Panc1 (cell line): ENCODE data around the gene TMEM127. TPM values are rescaled to one million over a fixed set of nuclear protein-coding genes. Genes with fewer than 3 reads are reported as not detected.

ENCODE experiments used
- ATAC-seq: fragments of 200-7000 bp; cut with Tn5 transposase; 2 replicates; pipeline ENCODE4 v1.9.1; 2020; ENCODE audit warnings: mild to moderate bottlenecking, moderate library complexity
- BruUV-seq: library from RNA; stranded (reverse); fragments of 400-500 nt; replicated peaks from 2 replicates; lab custom pipeline; 2021; lab: Mats Ljungman, UMichigan
- CTCF ChIA-PET: fragments of 300-600 bp; sonication (Branson Sonifier 250); formaldehyde crosslinking; loops from one replicate; lab custom pipeline; 2022; ENCODE audit warnings: antibody characterized with exemption; lab: Charles Lee
- POLR2A ChIA-PET: fragments of 300-600 bp; sonication (Branson Sonifier 250); formaldehyde crosslinking; loops from one replicate; lab custom pipeline; 2022; ENCODE audit warnings: antibody characterized with exemption; lab: Charles Lee
- DNase-seq: peaks from one replicate; pipeline ENCODE4 v3.0.0-alpha.2; 2010; ENCODE audit warnings: low read depth, low spot score
- H3K27ac ChIP-seq: 2 replicates; pipeline ENCODE4 v1.5.1; 2011; ENCODE audit warnings: mild to moderate bottlenecking, low read length, inconsistent platforms
- H3K27me3 ChIP-seq: fragments of 200-500 bp; sonication (Bioruptor generic); 2 replicates; pipeline ENCODE4 v1.6.0; 2014; ENCODE audit warnings: low read length, inconsistent platforms; ENCODE audit not compliant: control insufficient read depth, insufficient read depth
- H3K36me3 ChIP-seq: fragments of 200-500 bp; sonication (Bioruptor generic); 2 replicates; pipeline ENCODE4 v1.5.1; 2014; ENCODE audit warnings: inconsistent platforms, mild to moderate bottlenecking, low read length, moderate library complexity; ENCODE audit not compliant: control insufficient read depth, insufficient read depth
- H3K4me1 ChIP-seq: 2 replicates; pipeline ENCODE4 v1.5.1; 2011; ENCODE audit warnings: inconsistent platforms, mild to moderate bottlenecking, low read length, moderate library complexity; ENCODE audit not compliant: control insufficient read depth, insufficient read depth
- H3K4me3 ChIP-seq, 2 experiments: 2 replicates each; pipeline ENCODE4 v1.5.1; 2011 to 2012; ENCODE audit warnings: low read depth in 2 of 2, low read length in 2 of 2, mild to moderate bottlenecking in 2 of 2, inconsistent platforms in 1 of 2, moderate library complexity in 1 of 2
- H3K9me3 ChIP-seq: fragments of 200-500 bp; sonication (Bioruptor generic); 2 replicates; pipeline ENCODE4 v1.5.1; 2014; ENCODE audit warnings: low read depth, mild to moderate bottlenecking, inconsistent platforms, low read length, moderate library complexity; ENCODE audit not compliant: control insufficient read depth, insufficient read depth
- CTCF ChIP-seq: fragments of 450-650 bp; IDR thresholded peaks from 2 replicates; pipeline ENCODE4 v1.5.1; 2017; ENCODE audit warnings: mild to moderate bottlenecking
- POLR2AphosphoS5 ChIP-seq: IDR thresholded peaks from 2 replicates; pipeline ENCODE4 v1.6.1; 2012; ENCODE audit warnings: mild to moderate bottlenecking, low read depth, low read length, moderate library complexity
- REST ChIP-seq, 2 experiments: IDR thresholded peaks; 2 replicates each; pipeline ENCODE4 v1.6.1; 2011 to 2012; ENCODE audit warnings: low read depth in 2 of 2, control low read depth in 1 of 2, low read length in 1 of 2, mild to moderate bottlenecking in 1 of 2, moderate library complexity in 1 of 2; ENCODE audit not compliant: insufficient read depth in 1 of 2
- SIN3A ChIP-seq: IDR thresholded peaks from 2 replicates; pipeline ENCODE4 v1.6.1; 2012; ENCODE audit warnings: low read depth, mild to moderate bottlenecking, low read length, moderate library complexity, borderline replicate concordance; ENCODE audit not compliant: insufficient read depth
- TCF7L2 ChIP-seq: IDR thresholded peaks from 2 replicates; pipeline ENCODE4 v1.6.1; 2011; ENCODE audit warnings: mild to moderate bottlenecking, low read depth, low read length, inconsistent platforms
- in situ Hi-C: cut with HindIII; loops from 2 replicates; pipeline ENCODE4 v1.10.0; 2016; ENCODE audit warnings: low sequenced_read_pairs, low pct_unique_long_range_greater_than_20kb
- intact Hi-C: fragments of 100-400 bp; cut with micrococcal nuclease; formaldehyde crosslinking; loops from one replicate; pipeline ENCODE4 v1.10.0; 2022; ENCODE audit not compliant: unreplicated experiment
- total RNA-seq: library from RNA; stranded (reverse); gene quantifications from one replicate; pipeline ENCODE4 v1.2.1, GENCODE V29; 2021; ENCODE audit not compliant: unreplicated experiment

Gene TMEM127
- total RNA-seq, 1 experiment from 2014 or later, result 63.1 TPM

- H3K9me3 ChIP-seq, result no peaks in the 10 kb centered on the region
- DNase-seq, result no peak
- H3K4me3 ChIP-seq, result peak overlapping the region; percentile 73 to 91
- peaks cover 27% of the 10 kb centered on the region for H3K4me1 ChIP-seq
- no peaks in the 10 kb centered on the region; the same call in none of the 2 replicates for H3K36me3 ChIP-seq
- ChIA-PET POLR2A (no interaction called here), CTCF (no interaction called here)
- no peak for ATAC-seq
- TF ChIP-seq SIN3A, result no peak
- TF ChIP-seq CTCF, result no peak
- TF ChIP-seq POLR2AphosphoS5, result no peak
- TF ChIP-seq TCF7L2, result no peak
- TF ChIP-seq REST (IDR thresholded peaks at IDR 0.05; ENCODE audit: insufficient read depth in 1 of 2, low read depth in 2 of 2, low read length in 1 of 2), result no peak
- in situ Hi-C loops (no loop called here), intact Hi-C loops (loop anchor here (5.0 kb wide), 1 partner anchor 53 kb away; no protein-coding TSS in a partner anchor)
- no TSS peak for BruUV-seq
- peak overlapping the region; percentile 98 for H3K27ac ChIP-seq
- no peaks in the 10 kb centered on the region for H3K27me3 ChIP-seq
Observed at GRCh38 chr2:96209729-96210085, 56.1 kb downstream of the TMEM127 start.

- POLR2A ChIA-PET, result interaction anchor here (1.0 kb wide), 1 partner anchor 303 kb away, joined by 3 read pairs; no protein-coding TSS in a partner anchor
- in situ Hi-C loops, result no loop called here
- CTCF ChIA-PET, result interaction anchor here (0.7 kb wide), 1 partner anchor 19 kb away, joined by 3 read pairs; no protein-coding TSS in a partner anchor
Observed at GRCh38 chr2:96209011-96209728, 56.6 kb downstream of the TMEM127 start.

More at GRCh38 chr2:96209011-96209728, 56.6 kb downstream of the TMEM127 start:
- no peaks in the 10 kb centered on the region for H3K27me3 ChIP-seq
- intact Hi-C loops, result loop anchor here (5.0 kb wide), 1 partner anchor 53 kb away; no protein-coding TSS in a partner anchor
- no peaks in the 10 kb centered on the region for H3K9me3 ChIP-seq
- DNase-seq, result no peak
- H3K36me3 ChIP-seq, result no peaks in the 10 kb centered on the region; the same call in none of the 2 replicates
- TSS peak; percentile 79 for BruUV-seq
- H3K4me3 ChIP-seq, result peak overlapping the region; percentile 73 to 91
- peaks cover 33% of the 10 kb centered on the region for H3K4me1 ChIP-seq
- 0 out of 2 replicates have a peak, but pooled peaks have one; percentile 15 for TF ChIP-seq POLR2AphosphoS5
- TF ChIP-seq REST (IDR thresholded peaks at IDR 0.05; ENCODE audit: insufficient read depth in 1 of 2, low read depth in 2 of 2, low read length in 1 of 2), result no peak
- TF ChIP-seq TCF7L2, result no peak
- peak overlapping the region; percentile 98 for H3K27ac ChIP-seq
- ATAC-seq, result no peak; the same call in 1 of the 2 replicates
